Trophoblast cell (in vitro differentiated cells and primary cell): Measurements from ENCODE around the gene DRD2.

ENCODE experiments used
- DNase-seq, 2 donors: peaks; one replicate each; pipeline ENCODE4 v3.0.0-alpha.2; 2016
- H2AFZ ChIP-seq: 2 replicates; pipeline ENCODE4 v1.6.1; 2013; ENCODE audit warnings: low read length, moderate library complexity, mild to moderate bottlenecking; ENCODE audit not compliant: insufficient read depth, poor library complexity
- H2AK5ac ChIP-seq: 2 replicates; pipeline ENCODE4 v1.6.1; 2013; ENCODE audit warnings: mild to moderate bottlenecking, low read length
- H2BK120ac ChIP-seq: 2 replicates; pipeline ENCODE4 v1.6.1; 2013; ENCODE audit warnings: low read length, mild to moderate bottlenecking, moderate library complexity; ENCODE audit not compliant: insufficient read depth, poor library complexity
- H2BK12ac ChIP-seq: 2 replicates; pipeline ENCODE4 v1.6.1; 2013; ENCODE audit warnings: mild to moderate bottlenecking, low read length, moderate library complexity
- H2BK5ac ChIP-seq: 2 replicates; pipeline ENCODE4 v1.6.1; 2013; ENCODE audit warnings: low read length, low read depth, moderate library complexity, mild to moderate bottlenecking; ENCODE audit not compliant: poor library complexity
- H3K14ac ChIP-seq: 2 replicates; pipeline ENCODE4 v1.6.1; 2013; ENCODE audit warnings: mild to moderate bottlenecking, low read length
- H3K18ac ChIP-seq: 2 replicates; pipeline ENCODE4 v1.6.1; 2013; ENCODE audit warnings: mild to moderate bottlenecking, low read length
- H3K23ac ChIP-seq: 2 replicates; pipeline ENCODE4 v1.6.1; 2013; ENCODE audit warnings: low read length
- H3K27ac ChIP-seq: 2 replicates; pipeline ENCODE4 v1.5.1; 2013; ENCODE audit warnings: low read depth, mild to moderate bottlenecking, inconsistent platforms, low read length, moderate library complexity
- H3K27me3 ChIP-seq: 2 replicates; pipeline ENCODE4 v1.6.1; 2013; ENCODE audit warnings: inconsistent platforms, mild to moderate bottlenecking, low read length, moderate library complexity; ENCODE audit not compliant: insufficient read depth
- H3K36me3 ChIP-seq, 2 experiments: 1 replicate in 1 of 2; 2 replicates in 1 of 2; pipeline ENCODE4 v1.6.1; 2013; ENCODE audit warnings: low read length in 2 of 2, mild to moderate bottlenecking in 2 of 2, moderate library complexity in 1 of 2; ENCODE audit not compliant: insufficient read depth in 2 of 2, control insufficient read depth in 1 of 2
- H3K4ac ChIP-seq: 2 replicates; pipeline ENCODE4 v1.6.1; 2013; ENCODE audit warnings: low read depth, mild to moderate bottlenecking, low read length, moderate library complexity
- H3K4me1 ChIP-seq, 2 experiments: 1 replicate in 1 of 2; 2 replicates in 1 of 2; pipeline ENCODE4 v1.6.1; 2013; ENCODE audit warnings: low read length in 2 of 2, mild to moderate bottlenecking in 2 of 2, moderate library complexity in 1 of 2; ENCODE audit not compliant: insufficient read depth in 2 of 2, control insufficient read depth in 1 of 2
- H3K4me2 ChIP-seq: 2 replicates; pipeline ENCODE4 v1.6.1; 2013; ENCODE audit warnings: inconsistent platforms, mild to moderate bottlenecking, low read length, moderate library complexity
- H3K4me3 ChIP-seq: 2 replicates; pipeline ENCODE4 v1.5.1; 2013; ENCODE audit warnings: mild to moderate bottlenecking, low read depth, low read length, inconsistent platforms
- H3K79me1 ChIP-seq: one replicate; pipeline ENCODE4 v1.6.1; 2013; ENCODE audit warnings: low read length
- H3K79me2 ChIP-seq: 2 replicates; pipeline ENCODE4 v1.6.1; 2013; ENCODE audit warnings: low read length, mild to moderate bottlenecking; ENCODE audit not compliant: control insufficient read depth, insufficient read depth, poor library complexity
- H3K9ac ChIP-seq: 2 replicates; pipeline ENCODE4 v1.6.1; 2013; ENCODE audit warnings: mild to moderate bottlenecking, low read length
- H3K9me3 ChIP-seq: 2 replicates; pipeline ENCODE4 v1.6.1; 2013; ENCODE audit warnings: low read depth, mild to moderate bottlenecking, control low read depth, inconsistent platforms, low read length; ENCODE audit not compliant: insufficient read depth
- H4K12ac ChIP-seq: 2 replicates; pipeline ENCODE4 v1.6.1; 2013; ENCODE audit warnings: low read depth, mild to moderate bottlenecking, low read length, moderate library complexity
- H4K8ac ChIP-seq: 2 replicates; pipeline ENCODE4 v1.6.1; 2013; ENCODE audit warnings: low read depth, mild to moderate bottlenecking, low read length, moderate library complexity
- H4K91ac ChIP-seq: one replicate; pipeline ENCODE4 v1.6.1; 2013; ENCODE audit warnings: low read depth, mild to moderate bottlenecking, low read length, moderate library complexity
- WGBS: extraction: QIAGEN DNeasy Blood & Tissue Kit; methylation state at CpG from one replicate; pipeline ENCODE4 v1.1.7; 2013; ENCODE audit warnings: missing lambda C conversion rate; ENCODE audit not compliant: insufficient read length, insufficient coverage; ENCODE audit errors: extremely low coverage; 5-methylcytosine and 5-hydroxymethylcytosine counted together

Gene DRD2

GRCh38 chr11:113373306-113373705 is 101.9 kb downstream of the DRD2 start:
- peaks cover 0 to 2% of the 10 kb centered on the region in 2 experiments for H3K36me3 ChIP-seq
- H3K79me1 ChIP-seq, result peaks cover 2% of the 10 kb centered on the region
- peak in 1 of 2 donors; percentile 13 for DNase-seq
- H2AK5ac ChIP-seq, result no peak overlapping the region
- H3K4me1 ChIP-seq, result peaks cover 5 to 10% of the 10 kb centered on the region in 2 experiments
- no peak overlapping the region for H2BK120ac ChIP-seq
- H3K4ac ChIP-seq, result no peak overlapping the region
- no peak overlapping the region for H4K12ac ChIP-seq
- no peaks in the 10 kb centered on the region for H3K79me2 ChIP-seq
- no peak overlapping the region for H4K8ac ChIP-seq
- no peak overlapping the region for H3K27ac ChIP-seq
- H4K91ac ChIP-seq, result no peak overlapping the region
- no peak overlapping the region for H2BK12ac ChIP-seq
- H3K27me3 ChIP-seq, result no peaks in the 10 kb centered on the region
- H3K4me2 ChIP-seq, result no peak overlapping the region
- H3K14ac ChIP-seq, result no peak overlapping the region
- WGBS, result no CpG with 5 or more reads among the region's 3 CpGs
- peaks cover 1% of the 10 kb centered on the region for H3K9me3 ChIP-seq
- no peak overlapping the region for H3K23ac ChIP-seq
- no peak overlapping the region for H3K18ac ChIP-seq
- H3K4me3 ChIP-seq, result no peak overlapping the region
- no peak overlapping the region for H3K9ac ChIP-seq
- no peak overlapping the region for H2AFZ ChIP-seq
- H2BK5ac ChIP-seq, result no peak overlapping the region

- no peak overlapping the region for H3K18ac ChIP-seq
- peaks cover 0 to 5% of the 10 kb centered on the region in 2 experiments for H3K36me3 ChIP-seq
- H3K4me2 ChIP-seq, result no peak overlapping the region
- H4K8ac ChIP-seq, result no peak overlapping the region
- no peaks in the 10 kb centered on the region for H3K27me3 ChIP-seq
- peaks cover 0 to under 1% of the 10 kb centered on the region in 2 experiments for H3K4me1 ChIP-seq
- H2BK12ac ChIP-seq, result no peak overlapping the region
- peaks cover 2% of the 10 kb centered on the region for H3K79me1 ChIP-seq
- H3K23ac ChIP-seq, result no peak overlapping the region
- no peak overlapping the region for H3K4ac ChIP-seq
- H2AFZ ChIP-seq, result no peak overlapping the region
- no peak overlapping the region for H4K12ac ChIP-seq
- no peak overlapping the region for H3K27ac ChIP-seq
- no peak for DNase-seq
- H3K9me3 ChIP-seq, result peaks cover 1% of the 10 kb centered on the region
- H3K9ac ChIP-seq, result no peak overlapping the region
- H3K4me3 ChIP-seq, result no peak overlapping the region
- no peak overlapping the region for H2BK5ac ChIP-seq
- H2AK5ac ChIP-seq, result no peak overlapping the region
- H4K91ac ChIP-seq, result no peak overlapping the region
- no peak overlapping the region for H2BK120ac ChIP-seq
- no CpG with 5 or more reads among the region's 4 CpGs for WGBS
- H3K14ac ChIP-seq, result no peak overlapping the region
- no peaks in the 10 kb centered on the region for H3K79me2 ChIP-seq
Observed at GRCh38 chr11:113372309-113372708, 102.9 kb downstream of the DRD2 start.

DNA sequence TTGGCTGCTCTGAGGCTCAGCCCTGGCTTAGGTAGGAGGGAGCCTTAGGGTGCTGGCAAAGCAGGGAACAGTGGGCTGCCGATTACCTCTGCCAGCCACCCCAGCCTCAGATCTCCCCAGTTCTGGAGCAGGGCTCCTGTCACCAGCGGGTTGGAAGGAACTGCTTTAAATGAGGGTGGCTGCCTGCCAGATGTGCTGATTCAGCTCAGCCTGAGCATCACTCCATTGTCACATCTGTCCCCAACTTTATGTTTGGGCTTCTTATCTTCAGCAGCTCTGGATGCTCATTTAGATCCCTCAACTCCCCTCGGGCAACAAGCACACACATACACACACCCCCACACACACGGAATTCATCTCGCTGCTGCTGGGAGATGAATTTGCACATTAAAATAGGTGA is 104.6 kb downstream of the DRD2 start:
- Histone ChIP-seq H3K23ac (no peak overlapping the region), H4K91ac (no peak overlapping the region), H4K12ac (no peak overlapping the region), H3K4ac (no peak overlapping the region), H3K36me3 (peaks cover 3 to 5% of the 10 kb centered on the region in 2 experiments), H3K9me3 (peaks cover 1% of the 10 kb centered on the region), H3K79me1 (no peaks in the 10 kb centered on the region), H3K14ac (no peak overlapping the region), H4K8ac (no peak overlapping the region), H3K79me2 (no peaks in the 10 kb centered on the region), H2BK12ac (no peak overlapping the region), H3K4me2 (no peak overlapping the region), H3K27me3 (no peaks in the 10 kb centered on the region), H3K4me1 (no peaks in the 10 kb centered on the region), H2AFZ (no peak overlapping the region), H2BK5ac (no peak overlapping the region), H3K27ac (no peak overlapping the region), H3K9ac (no peak overlapping the region), H3K18ac (no peak overlapping the region), H3K4me3 (no peak overlapping the region), H2AK5ac (no peak overlapping the region), H2BK120ac (no peak overlapping the region)
- DNase-seq, result no peak
- WGBS, result no CpG with 5 or more reads among the region's 5 CpGs

GRCh38 chr11:113369411-113369810 is 105.8 kb downstream of the DRD2 start:
- Histone ChIP-seq H3K18ac (no peak overlapping the region), H3K27me3 (no peaks in the 10 kb centered on the region), H2AFZ (no peak overlapping the region), H4K12ac (no peak overlapping the region), H3K23ac (no peak overlapping the region), H3K27ac (no peak overlapping the region), H3K14ac (no peak overlapping the region), H2BK12ac (no peak overlapping the region), H3K4me3 (no peak overlapping the region), H2BK120ac (no peak overlapping the region), H3K4me1 (no peaks in the 10 kb centered on the region), H3K9me3 (peaks cover 1% of the 10 kb centered on the region), H4K8ac (no peak overlapping the region), H3K79me2 (no peaks in the 10 kb centered on the region), H2AK5ac (no peak overlapping the region), H3K9ac (no peak overlapping the region), H4K91ac (no peak overlapping the region), H3K4me2 (no peak overlapping the region), H3K4ac (no peak overlapping the region), H2BK5ac (no peak overlapping the region), H3K36me3 (peaks cover 6 to 8% of the 10 kb centered on the region in 2 experiments), H3K79me1 (no peaks in the 10 kb centered on the region)
- no peak for DNase-seq
- WGBS, result no CpG with 5 or more reads among the region's 3 CpGs
